GM19397 (cell line): ENCODE data around the gene PHF21A.
"Not testable (repeated sequence)": the region's sequence is repeated elsewhere in the genome, so short reads cannot be mapped to it uniquely, and the experiment has no call there.

ENCODE experiments used
- ATAC-seq: cut with Tn5 transposase; IDR thresholded peaks from one replicate; pipeline ENCODE4 v1.9.1; 2021; ENCODE audit warnings: mild to moderate bottlenecking, moderate library complexity; ENCODE audit not compliant: unreplicated experiment

The PHF21A gene

GRCh38 chr11:45985212-45985611 lies 136.0 kb downstream of the PHF21A start:
- no peak for ATAC-seq

GRCh38 chr11:45984192-45984591 lies 137.1 kb downstream of the PHF21A start:
- no peak for ATAC-seq

- no peak for ATAC-seq
Measured at GRCh38 chr11:45983471-45983845, 137.8 kb downstream of the PHF21A start.

GRCh38 chr11:45982656-45983470 lies 138.4 kb downstream of the PHF21A start:
- no peak for ATAC-seq

GRCh38 chr11:45981826-45982225 lies 139.4 kb downstream of the PHF21A start:
- not testable (repeated sequence) for ATAC-seq

GRCh38 chr11:45974806-45975205 lies 146.4 kb downstream of the PHF21A start:
- ATAC-seq: no peak

- no peak for ATAC-seq
Measured at GRCh38 chr11:45973601-45974000, 147.7 kb downstream of the PHF21A start.

- ATAC-seq: no peak
Measured at GRCh38 chr11:45968901-45969300, 152.4 kb downstream of the PHF21A start.

GRCh38 chr11:45967506-45967905 lies 153.7 kb downstream of the PHF21A start:
- no peak for ATAC-seq

- no peak for ATAC-seq
Measured at GRCh38 chr11:45964911-45965389, 156.3 kb downstream of the PHF21A start.

GRCh38 chr11:45961751-45962240 lies 159.5 kb downstream of the PHF21A start:
- no peak for ATAC-seq

GRCh38 chr11:45960387-45961095 lies 160.7 kb downstream of the PHF21A start:
- ATAC-seq: no peak

GRCh38 chr11:45959851-45960250 lies 161.4 kb downstream of the PHF21A start:
- ATAC-seq: no peak

- no peak for ATAC-seq
Measured at GRCh38 chr11:45949992-45950407, 171.3 kb downstream of the PHF21A start.

GRCh38 chr11:45948356-45948755 lies 172.9 kb downstream of the PHF21A start:
- ATAC-seq: no peak

- ATAC-seq: no peak
Measured at GRCh38 chr11:45947885-45948284, 173.4 kb downstream of the PHF21A start.

GRCh38 chr11:45945397-45945999 lies 175.8 kb downstream of the PHF21A start:
- no peak for ATAC-seq

GRCh38 chr11:45942381-45942780 lies 178.9 kb downstream of the PHF21A start:
- ATAC-seq: no peak

- ATAC-seq: no peak
Measured at GRCh38 chr11:45941285-45941684, 180.0 kb downstream of the PHF21A start.

- no peak for ATAC-seq
Measured at GRCh38 chr11:45939836-45940235, 181.4 kb downstream of the PHF21A start.

GRCh38 chr11:45937916-45938315 lies 183.3 kb downstream of the PHF21A start:
- ATAC-seq: no peak
